ENCODE measurements around the gene VPS8.
"Not testable (repeated sequence)": the region's sequence is repeated elsewhere in the genome, so short reads cannot be mapped to it uniquely, and the experiment has no call there.

The VPS8 gene

GRCh38 chr3:184927796-184928315 lies 115.9 kb downstream of the VPS8 start:
- no peak for DNase-seq

DNA sequence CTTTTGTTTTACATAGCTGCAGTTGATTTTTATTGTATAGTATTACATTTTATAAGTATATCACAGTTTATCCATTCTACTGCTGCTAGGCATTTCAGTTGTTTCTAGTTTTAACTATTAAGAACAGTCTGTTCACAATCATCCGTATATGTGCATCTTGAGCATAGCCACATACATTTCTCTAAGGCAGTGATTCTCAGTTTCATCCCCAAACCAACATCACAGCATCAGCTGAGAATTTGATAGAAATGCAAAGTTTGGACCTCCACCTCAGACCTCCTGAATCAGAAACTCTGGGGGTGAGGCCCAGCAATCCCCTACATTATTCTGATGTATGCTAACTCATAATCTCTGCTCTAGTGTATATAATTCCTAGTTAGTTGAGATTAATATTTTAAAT lies 120.8 kb downstream of the VPS8 start:
- DNase-seq, result no peak

GRCh38 chr3:184937611-184938010 lies 125.6 kb downstream of the VPS8 start:
- DNase-seq, result no peak

GRCh38 chr3:184941408-184941807 lies 129.4 kb downstream of the VPS8 start:
- no peak for DNase-seq

GRCh38 chr3:184942735-184943134 lies 130.8 kb downstream of the VPS8 start:
- no peak for DNase-seq

- DNase-seq, result no peak
Observed at GRCh38 chr3:184944241-184944640, 132.3 kb downstream of the VPS8 start.

- no peak for DNase-seq
Observed at GRCh38 chr3:184945886-184946625, 134.1 kb downstream of the VPS8 start.

GRCh38 chr3:184946917-184947316 lies 135.0 kb downstream of the VPS8 start:
- DNase-seq, result no peak

DNA sequence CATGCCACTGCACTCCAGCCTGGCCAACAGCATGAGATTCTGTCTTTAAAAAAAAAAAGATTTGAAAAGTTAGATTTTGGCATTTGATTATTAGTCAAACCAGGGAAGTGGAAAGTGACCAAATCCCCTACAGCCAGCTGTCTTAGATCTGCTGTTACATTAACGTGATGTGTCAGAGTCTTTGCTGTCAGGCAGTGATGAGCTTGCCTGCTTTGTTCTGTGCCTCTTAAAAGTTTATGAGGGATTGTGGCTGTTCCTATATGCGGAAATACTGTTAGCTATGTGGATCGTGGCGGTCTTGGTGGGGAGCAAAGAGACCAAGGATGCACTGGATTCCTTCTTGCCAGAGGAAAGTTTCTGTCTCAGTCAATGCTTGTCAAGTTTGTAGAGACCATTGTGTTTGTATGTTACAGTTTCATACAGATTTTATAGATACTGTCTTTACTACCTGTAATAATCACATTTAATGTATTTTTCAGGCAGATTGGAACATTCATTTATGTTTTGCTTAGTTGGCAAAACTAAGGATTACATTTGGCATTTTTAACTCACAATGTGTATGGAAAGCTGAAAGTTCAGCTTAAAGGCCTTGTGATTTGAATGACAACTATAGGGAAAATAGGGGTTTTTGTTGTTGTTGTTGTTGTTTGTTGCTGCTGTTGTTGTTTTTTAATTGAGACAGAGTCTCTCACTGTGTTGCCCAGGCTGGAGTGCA lies 137.4 kb downstream of the VPS8 start:
- no peak for DNase-seq

- DNase-seq, result not testable (repeated sequence)
Observed at GRCh38 chr3:184950816-184951215, 138.8 kb downstream of the VPS8 start.

- DNase-seq, result no peak
Observed at GRCh38 chr3:184952671-184953070, 140.7 kb downstream of the VPS8 start.

DNA sequence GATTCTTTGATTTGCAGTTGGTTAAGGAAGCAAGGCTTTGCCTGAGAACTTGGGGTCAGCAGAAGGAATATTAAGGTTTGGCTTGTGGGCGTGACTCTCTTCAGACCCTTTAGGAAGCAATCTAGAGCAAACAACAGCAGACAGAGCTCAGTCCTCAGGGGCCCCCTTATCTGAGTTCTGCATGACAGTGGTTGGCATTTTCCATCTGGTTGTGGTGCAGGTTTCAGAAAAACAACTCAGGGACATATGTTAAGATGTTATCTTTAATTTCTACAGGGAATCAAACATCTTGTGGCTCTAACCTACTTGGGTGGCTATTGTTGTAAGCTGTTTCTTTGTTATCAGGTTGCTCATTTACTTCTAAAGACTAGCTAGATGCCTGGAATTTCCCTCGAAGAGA lies 141.4 kb downstream of the VPS8 start:
- DNase-seq, result no peak

GRCh38 chr3:184954251-184954650 lies 142.3 kb downstream of the VPS8 start:
- no peak for DNase-seq

GRCh38 chr3:184954851-184955250 lies 142.9 kb downstream of the VPS8 start:
- DNase-seq, result not testable (repeated sequence)

- no peak for DNase-seq
Observed at GRCh38 chr3:184965639-184966430, 153.9 kb downstream of the VPS8 start.

- DNase-seq, result no peak
Observed at GRCh38 chr3:184968115-184968514, 156.1 kb downstream of the VPS8 start.

DNA sequence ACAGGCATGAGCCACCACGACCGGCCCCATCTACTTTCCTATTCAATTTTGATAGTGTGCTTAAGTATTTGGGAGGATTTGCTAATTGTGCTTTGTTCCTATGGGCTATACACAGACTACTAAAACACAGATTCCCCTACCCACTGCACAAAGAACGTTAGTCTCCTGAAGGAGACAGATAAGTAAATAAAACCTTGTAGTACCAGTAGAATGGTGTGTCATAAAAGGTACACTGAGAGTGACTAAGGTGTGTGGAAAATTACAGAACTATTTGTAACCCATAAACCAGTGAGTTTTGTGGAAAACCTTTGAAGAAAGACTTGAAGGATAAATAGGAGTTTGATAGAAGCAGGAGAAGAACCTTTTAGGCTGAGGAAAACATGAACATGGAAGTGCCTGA lies 158.2 kb downstream of the VPS8 start:
- DNase-seq, result no peak

GRCh38 chr3:184977796-184978195 lies 165.8 kb downstream of the VPS8 start:
- DNase-seq, result no peak

- no peak for DNase-seq
Observed at GRCh38 chr3:184981071-184981470, 169.1 kb downstream of the VPS8 start.

- no peak for DNase-seq
Observed at GRCh38 chr3:184982076-184982475, 170.1 kb downstream of the VPS8 start.

- DNase-seq, result no peak
Observed at GRCh38 chr3:184985586-184985985, 173.6 kb downstream of the VPS8 start.

GRCh38 chr3:184986366-184986889 lies 174.5 kb downstream of the VPS8 start:
- no peak for DNase-seq

DNA sequence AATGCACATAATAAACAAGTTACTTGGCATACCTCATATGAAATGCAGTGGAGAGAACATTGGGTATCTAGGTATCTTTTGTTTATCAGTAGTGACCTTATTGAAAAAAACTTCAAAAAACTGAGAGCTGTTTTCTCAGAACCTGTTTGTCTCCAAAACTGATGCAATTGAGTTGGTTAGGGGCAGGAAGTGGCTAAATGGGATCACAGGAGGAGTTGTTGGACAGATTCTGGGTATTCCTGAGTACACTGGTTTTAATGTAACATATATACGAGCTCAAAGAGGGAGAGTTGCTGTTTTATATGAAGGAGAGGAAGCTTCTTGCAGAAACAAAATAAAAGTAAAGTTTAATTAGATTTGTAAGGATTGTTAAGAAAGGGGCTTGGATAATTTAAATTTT lies 181.4 kb downstream of the VPS8 start:
- DNase-seq, result no peak

Measured in activated gamma-delta T cell treated with Interleukin-2 at 50 U/mL for 16 hours (primary cell).